DMS 273 (cell line): ENCODE measurements around the gene GCH1.
A peak's percentile ranks its signal among the peaks of the same experiment; 100 is the strongest.

Experiments used
- DNase-seq: peaks from one replicate; lab custom pipeline; 2025; ENCODE audit not compliant: unreplicated experiment; lab: John Stamatoyannopoulos, UW

GCH1 gene

DNA sequence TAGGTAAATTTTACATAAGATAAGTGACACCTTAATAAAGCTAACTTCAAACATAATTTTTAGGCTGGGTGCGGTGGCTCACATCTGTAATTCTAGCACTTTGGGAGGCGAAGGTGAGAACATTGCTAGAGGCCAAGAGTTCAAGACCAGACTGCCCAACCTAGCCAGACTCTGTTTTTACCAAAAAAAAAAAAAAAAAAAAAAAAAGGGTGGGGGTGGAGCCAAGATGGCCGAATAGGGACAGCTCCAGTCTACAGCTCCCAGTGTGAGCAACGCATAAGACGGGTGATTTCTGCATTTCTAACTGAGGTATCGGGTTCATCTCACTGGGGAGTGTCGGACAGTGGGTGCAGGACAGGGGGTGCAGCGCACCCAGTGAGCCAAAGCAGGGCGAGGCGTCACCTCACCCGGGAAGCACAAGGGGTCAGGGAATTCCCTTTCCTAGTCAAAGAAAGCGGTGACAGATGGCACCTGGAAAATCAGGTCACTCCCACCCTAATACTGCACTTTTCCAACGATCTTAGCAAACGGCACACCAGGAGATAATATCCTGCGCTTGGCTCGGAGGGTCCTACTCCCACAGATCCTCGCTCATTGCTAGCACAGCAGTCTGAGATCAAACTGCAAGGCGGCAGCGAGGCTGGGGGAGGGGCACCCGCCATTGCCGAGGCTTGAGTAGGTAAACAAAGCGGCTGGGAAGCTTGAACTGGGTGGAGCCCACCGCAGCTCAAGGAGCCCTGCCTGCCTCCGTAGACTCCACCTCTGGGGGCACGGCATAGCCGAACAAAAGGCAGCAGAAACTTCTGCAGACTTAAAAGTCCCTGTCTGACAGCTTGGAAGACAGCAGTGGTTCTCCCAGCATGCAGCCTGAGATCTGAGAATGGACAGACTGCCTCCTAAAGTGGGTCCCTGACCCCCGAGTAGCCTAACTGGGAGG is 32.2 kb downstream of the GCH1 start:
- peak; percentile 51 for DNase-seq

DNA sequence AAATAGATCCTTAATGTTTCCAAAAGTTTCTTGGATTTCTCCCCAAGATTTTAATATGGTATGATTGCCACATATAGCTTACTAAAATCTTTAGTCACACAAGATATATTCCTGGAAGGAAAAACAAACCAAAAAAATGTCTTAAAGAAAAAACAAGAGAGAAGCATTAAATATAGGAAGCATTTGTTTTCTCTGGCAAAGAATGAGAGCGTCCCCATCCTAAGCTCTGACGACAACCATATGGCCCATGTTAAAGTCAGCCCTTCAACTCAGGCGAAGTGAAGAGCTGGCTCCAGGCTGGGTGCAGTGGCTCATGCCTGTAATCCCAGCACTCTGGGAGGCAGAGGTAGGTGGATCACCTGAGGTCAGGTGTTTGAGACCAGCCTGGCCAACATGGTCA is 35.6 kb downstream of the GCH1 start:
- no peak for DNase-seq

GRCh38 chr14:54866588-54866987 is 36.0 kb downstream of the GCH1 start:
- DNase-seq = no peak

DNA sequence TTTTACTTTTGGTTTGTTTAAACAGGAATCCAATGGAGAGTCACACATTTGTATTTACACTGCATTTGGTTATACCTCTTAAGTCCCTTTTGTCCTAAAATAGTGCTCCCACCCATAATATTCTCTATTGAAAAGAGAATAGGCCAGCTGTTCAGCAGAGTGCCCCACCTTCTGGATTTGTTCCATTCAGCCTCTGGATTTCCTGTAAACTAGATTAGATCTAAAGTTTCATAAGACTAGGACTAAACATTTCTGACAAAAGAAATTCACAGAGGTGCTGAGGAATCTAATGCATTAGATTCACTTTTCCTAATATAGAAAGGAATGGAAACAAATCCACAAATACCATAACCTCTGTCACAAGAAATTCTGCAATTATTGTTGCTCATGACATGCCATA is 38.1 kb downstream of the GCH1 start:
- no peak for DNase-seq

- no peak for DNase-seq
Observed at GRCh38 chr14:54857830-54858269, 44.8 kb downstream of the GCH1 start.

GRCh38 chr14:54856152-54856551 is 46.5 kb downstream of the GCH1 start:
- no peak for DNase-seq

DNA sequence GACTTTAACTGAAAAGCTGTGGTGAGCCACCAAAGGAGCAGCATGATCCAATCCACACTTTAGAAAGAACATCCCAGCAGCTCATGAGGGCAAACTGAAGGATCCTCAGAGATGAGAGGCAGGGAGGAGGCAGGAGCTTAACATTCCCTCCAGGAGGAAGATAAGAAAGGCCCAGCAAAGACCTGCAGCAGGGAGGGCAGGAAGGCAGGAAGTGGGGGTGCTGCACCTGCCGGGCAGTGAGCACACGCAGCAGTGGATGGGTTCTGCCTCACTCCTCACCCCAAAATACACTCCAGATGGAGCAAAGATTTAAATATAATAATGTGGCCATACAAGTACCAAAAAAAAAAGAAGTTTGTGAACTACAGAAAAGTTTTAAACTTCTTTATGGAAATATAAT is 48.4 kb downstream of the GCH1 start:
- no peak for DNase-seq

DNA sequence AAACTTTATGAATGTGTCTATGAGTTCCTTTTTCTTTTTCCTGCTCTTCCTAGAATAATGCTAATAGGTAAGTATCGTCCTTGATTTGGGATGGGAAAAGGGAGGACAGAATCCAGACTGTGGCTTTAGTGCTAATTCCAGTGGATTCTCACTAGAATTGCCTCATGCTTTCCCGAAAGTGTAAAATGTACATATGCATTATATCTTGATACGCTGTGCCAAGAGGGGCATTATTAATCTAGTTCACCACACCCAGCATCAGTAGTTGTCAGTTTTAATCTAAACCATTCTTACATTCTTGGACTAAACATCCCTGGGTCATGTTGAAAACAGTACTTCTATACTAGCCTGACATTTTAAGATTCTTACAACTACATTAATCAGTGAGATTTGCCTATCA is 49.3 kb downstream of the GCH1 start:
- DNase-seq = no peak

DNA sequence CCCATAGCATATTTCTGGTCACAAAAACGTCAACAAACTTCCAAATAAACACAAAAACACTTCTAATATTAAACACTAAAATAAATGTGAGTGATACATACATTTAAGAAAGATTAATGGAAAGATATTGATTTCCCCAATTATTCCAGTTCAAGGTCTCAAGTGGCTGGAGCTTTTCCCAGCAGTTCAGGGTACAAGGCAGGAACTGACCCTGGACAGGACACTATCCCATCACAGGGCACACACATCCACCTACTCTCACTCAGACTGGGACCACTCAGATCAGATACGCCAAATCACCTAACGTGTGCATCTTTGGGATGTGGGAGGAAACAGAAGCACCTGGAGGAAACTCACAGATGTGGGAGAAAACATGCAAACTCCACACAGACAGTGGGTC is 50.4 kb downstream of the GCH1 start:
- no peak for DNase-seq

DNA sequence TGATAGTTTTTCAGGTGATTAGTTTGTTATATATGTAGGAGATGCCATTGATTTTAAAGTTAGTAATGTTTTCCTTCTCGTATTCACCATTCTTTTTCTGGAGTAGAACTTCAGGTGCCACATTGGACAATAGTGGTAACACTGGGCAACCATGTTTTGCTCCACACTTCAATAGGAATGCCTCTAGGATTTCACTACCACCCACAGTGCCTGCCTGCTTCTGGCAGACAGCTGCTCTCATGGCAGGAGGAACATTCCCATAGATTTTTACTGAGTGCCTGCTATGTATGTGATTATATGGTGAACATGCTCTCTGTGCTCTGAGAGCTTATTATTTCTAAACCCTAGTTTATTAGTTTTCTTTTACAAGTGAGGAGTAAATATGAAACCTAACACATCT is 53.7 kb downstream of the GCH1 start:
- peak; percentile 10 for DNase-seq

DNA sequence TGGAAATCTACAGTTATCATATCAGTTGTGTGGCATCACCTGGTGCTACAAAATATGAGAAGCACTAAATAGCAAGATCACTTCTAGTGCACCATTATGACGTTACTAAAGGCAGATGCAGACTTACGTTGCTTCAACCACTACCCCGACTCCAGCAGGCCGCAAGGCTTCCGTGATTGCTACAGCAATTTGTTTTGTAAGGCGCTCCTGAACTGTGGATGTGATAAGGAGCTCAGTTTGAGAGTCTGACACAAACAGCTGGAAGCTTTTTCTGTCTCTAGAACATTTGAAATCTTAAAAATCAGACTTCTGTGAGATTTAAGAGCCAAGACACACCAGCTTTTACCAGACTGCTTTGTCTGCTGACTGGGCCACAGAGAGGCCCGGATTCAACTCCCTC is 57.0 kb downstream of the GCH1 start:
- DNase-seq = no peak

DNA sequence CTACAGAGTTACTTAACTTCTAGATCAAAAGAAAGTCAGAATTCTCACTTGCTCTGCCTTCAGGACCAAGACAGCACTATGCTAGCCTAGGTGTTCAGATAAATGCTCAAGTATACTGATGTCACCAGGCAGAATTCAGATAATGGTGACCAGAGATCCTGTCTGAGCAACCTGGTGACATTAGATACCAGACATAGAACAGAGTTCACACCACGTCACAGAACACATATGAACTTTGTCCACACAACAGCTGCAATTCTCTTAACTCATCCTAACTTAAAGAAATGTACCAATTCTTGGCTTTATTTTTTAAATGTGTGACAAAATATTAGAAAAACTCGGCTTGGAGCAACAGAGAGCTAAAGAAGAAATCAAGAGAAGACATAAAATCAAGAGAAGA is 58.1 kb downstream of the GCH1 start:
- DNase-seq = no peak

DNA sequence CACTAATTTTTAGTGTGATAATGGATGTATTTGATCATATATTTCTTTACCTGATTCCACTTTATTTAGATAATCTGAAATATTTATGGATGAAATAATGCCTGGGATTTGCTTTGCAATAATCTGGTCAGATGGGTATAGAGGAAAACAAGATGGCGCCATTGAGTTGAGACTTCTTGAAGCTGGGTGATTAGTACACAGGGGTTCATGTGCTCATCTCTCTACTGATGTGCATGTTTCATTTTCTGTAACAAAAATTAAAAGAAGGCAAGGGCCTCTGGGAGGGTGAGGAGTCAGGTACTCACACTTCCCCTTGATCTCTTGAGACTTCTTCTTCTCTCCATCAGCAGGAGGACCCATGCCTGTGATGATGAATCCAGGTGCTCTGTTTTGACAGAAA is 61.8 kb downstream of the GCH1 start:
- no peak for DNase-seq

DNA sequence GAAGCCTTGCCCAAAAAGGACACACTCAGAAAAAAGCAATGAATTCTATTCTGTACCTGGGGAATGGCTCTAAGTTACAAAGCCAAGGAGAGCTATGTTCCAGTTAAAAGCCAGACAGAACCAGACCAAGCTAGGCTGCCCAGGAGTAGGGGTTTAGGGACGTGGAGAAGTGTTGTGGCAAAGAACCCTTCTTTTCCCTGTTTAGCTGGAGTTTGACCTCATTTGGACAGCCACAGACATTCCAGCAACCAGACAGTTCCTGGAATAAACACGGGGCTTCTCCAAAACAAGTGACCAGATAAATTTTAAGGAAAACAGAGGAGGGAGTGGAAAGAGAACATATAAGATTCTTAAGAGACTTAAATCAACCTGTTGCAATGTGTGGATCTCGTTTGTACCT is 62.3 kb downstream of the GCH1 start:
- no peak for DNase-seq

GRCh38 chr14:54839701-54840119 is 62.9 kb downstream of the GCH1 start:
- DNase-seq = no peak

DNA sequence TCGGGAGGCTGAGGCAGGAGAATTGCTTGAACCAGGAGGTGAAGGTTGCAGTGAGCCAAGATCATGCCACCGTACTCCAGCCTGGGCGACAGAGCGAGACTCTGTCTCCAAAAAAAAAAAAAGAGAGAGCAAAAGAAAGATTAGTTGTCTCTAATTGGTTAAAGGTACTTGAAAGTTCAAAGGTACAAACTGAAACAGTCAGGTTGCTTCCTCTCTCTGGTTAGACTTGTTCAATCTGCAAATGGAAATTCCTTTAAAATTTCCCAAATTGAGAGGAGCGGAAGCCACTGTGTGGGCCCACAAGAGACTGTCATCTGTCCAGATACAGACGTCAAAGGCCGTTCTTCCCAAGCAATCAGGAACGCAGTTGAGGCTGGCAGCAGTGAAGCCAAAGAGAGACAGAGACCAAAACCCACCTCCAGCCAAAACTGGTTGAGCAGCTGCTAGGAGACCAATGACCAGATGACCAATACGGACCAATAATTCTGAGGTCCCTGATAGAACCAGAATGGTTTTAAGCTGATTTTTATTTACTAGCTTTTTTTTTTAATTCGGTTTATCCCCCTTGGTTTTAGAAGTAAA is 63.6 kb downstream of the GCH1 start:
- no peak for DNase-seq

DNA sequence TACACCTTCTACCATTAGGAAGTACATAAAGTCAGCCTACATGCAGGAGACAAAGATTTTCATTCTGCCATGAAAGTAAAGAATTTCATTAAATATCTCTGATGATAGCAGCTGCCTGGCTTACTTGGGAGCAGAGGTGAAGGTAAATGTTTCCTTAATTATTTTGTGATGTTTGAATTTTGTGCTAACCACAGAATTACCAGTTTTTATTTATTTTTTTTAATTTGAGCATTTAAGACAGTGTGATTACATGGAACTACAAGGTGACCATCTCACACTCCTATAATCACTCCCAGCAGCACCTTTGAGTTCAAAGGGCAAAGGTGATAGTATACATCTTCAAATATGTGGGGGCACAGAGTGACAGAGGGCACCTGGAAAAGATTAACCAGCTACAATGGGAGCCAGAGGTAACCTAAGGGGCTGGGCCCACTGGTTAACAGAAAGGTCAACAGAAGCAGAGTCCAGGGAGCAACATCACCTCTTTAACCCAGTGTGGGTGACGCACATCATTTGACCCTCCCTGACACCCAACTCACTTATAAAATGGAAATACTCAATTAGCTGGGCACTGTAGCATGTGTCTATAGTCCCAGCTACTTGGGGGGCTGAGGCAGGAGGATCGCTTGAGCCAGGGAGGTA is 65.0 kb downstream of the GCH1 start:
- DNase-seq = no peak

GRCh38 chr14:54836231-54836630 is 66.4 kb downstream of the GCH1 start:
- DNase-seq = no peak

DNA sequence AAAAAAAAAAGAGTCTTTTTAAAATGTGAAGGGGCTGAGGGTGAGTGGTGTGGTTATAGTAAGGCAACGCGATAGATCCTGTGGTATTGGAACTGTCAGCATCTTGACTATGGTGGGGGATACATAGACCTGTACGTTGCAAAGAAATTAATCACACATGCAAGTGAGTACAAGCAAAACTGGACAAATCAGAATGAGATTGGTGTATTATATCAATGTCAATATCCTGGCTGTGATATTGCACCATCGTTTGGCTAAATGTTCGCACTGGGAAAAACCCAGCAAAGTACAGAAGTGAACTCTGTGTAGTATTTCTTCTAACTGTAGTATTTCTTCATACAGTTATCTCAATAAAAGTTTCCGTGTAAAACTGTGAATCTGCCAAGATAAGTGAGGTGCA is 67.9 kb downstream of the GCH1 start:
- no peak for DNase-seq

DNA sequence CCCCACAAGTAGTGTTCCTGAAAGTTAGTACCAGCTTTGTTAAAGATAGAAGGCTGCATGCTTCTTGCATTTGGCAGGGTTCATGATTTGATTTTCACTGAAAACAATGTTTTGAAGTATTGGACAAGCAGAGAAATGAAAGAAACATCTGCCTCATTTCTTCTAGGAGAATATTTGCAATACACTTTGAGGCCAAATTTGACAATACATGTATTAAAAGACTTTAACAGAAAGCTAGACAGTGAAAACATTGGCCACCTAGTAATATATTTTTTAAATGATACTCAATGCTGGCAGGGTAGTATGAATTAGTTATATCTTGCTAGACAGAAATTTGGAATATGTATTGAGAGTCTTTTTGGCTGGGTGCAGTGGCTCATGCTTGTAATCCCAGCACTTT is 68.5 kb downstream of the GCH1 start:
- DNase-seq = no peak

DNA sequence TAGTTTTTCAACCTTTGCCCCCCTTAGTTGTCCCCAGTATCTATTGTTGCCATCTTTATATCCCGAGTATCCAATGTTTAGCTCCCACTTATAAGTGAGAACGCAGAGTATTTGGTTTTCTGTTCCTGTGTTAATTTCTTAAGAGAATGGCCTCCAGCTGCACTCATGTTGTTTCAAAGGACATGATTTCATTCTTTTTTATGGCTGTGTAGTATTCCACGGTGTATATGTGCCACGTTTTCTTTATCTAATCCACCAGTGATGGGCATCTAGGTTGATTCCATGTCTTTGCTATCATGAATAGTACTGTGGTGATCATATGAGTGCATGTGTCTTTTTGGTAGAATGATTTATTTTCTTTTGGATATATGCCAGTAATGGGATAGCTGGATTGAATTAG is 72.0 kb downstream of the GCH1 start:
- DNase-seq = no peak
